Measurements from ENCODE around the gene PCP4L1. TPM values are rescaled to one million over a fixed set of nuclear protein-coding genes. Genes with fewer than 3 reads are reported as not detected.

The PCP4L1 gene
- total and polyA plus RNA-seq, 2 donors (not counting 1 experiment from before 2014, with no cell fraction given): not detected

GRCh38 chr1:161226320-161226711 is 32.2 kb upstream of the PCP4L1 start:
- Histone ChIP-seq H4K20me1 (ENCODE audit: control insufficient read depth, insufficient read depth, low read length, poor library complexity, severe bottlenecking) (no peaks in the 10 kb centered on the region), H3K9me3 (ENCODE audit: control extremely low read depth in 1 of 3, control insufficient read depth in 2 of 3, insufficient read depth in 1 of 3, low read length in 2 of 3) (no peaks in the 10 kb centered on the region), H3K4me1 (ENCODE audit: control insufficient read depth in 2 of 2, insufficient read depth in 2 of 2, low read length in 2 of 2) (peaks cover 22 to 29% of the 10 kb centered on the region in 2 donors), H2AFZ (ENCODE audit: insufficient read depth, low read depth, low read length, poor library complexity, severe bottlenecking) (peak overlapping the region; percentile 87), H3K4me2 (replicated peaks; ENCODE audit: low read depth, low read length, poor library complexity, severe bottlenecking) (peak overlapping the region; percentile 84), H3K27me3 (replicated peaks in 1 of 4; ENCODE audit: control extremely low read depth in 1 of 4, control insufficient read depth in 3 of 4, insufficient read depth in 4 of 4, low read length in 3 of 4) (peaks cover 0 to 26% (median 24%) of the 10 kb centered on the region in 4 experiments), H3K79me2 (ENCODE audit: control insufficient read depth, insufficient read depth, low read length) (peaks cover 7% of the 10 kb centered on the region), H3K36me3 (replicated peaks in 1 of 2; ENCODE audit: control extremely low read depth in 1 of 2, control insufficient read depth in 1 of 2, extremely low read depth in 1 of 2, insufficient read depth in 2 of 2, low read length in 1 of 2) (peaks cover 1 to 18% of the 10 kb centered on the region in 2 experiments), H3K4me3 (ENCODE audit: control extremely low read depth in 1 of 5, extremely low read depth in 1 of 5, insufficient read depth in 1 of 5, low read depth in 2 of 5, low read length in 4 of 5) (peak overlapping the region; percentile 32 to 93 (median 79)), H3K27ac (ENCODE audit: low read length in 2 of 2) (peak overlapping the region in 1 of 2 donors; percentile 5), H3K9ac (ENCODE audit: low read length) (peak overlapping the region; percentile 71)
- POLR2A ChIA-PET: interaction anchor here (0.6 to 2.9 kb wide), 9 partner anchors 25 to 164 kb away, joined by 3 to 21 read pairs (median 6); partner anchors contain the start of genes B4GALT3, NDUFS2, PPOX and SDHC
- peak overlapping the region; percentile 99 for H3K4me3 Mint-ChIP-seq
- no peak overlapping the region for H3K27ac Mint-ChIP-seq
- no peak for TF ChIP-seq EZH2 (IDR thresholded peaks at IDR 0.05; ENCODE audit: borderline replicate concordance, insufficient read depth, low read depth, low read length, poor library complexity, severe bottlenecking)
- no peak for TF ChIP-seq CTCF (IDR thresholded peaks at IDR 0.05)
- H3K9me3 Mint-ChIP-seq (ENCODE audit: insufficient read depth): no peaks in the 10 kb centered on the region
- peaks cover 24% of the 10 kb centered on the region for H3K27me3 Mint-ChIP-seq
- CTCF ChIA-PET: interaction anchor here (0.7 to 10.0 kb wide), 29 partner anchors 9 to 488 kb away, joined by 3 to 104 read pairs (median 7); partner anchors contain the start of genes ARHGAP30, CFAP126, FCER1G and NDUFS2
- intact Hi-C loops (cut with micrococcal nuclease): loop anchor here (2.0 to 5.0 kb wide), 5 partner anchors 34 to 514 kb away; partner anchors contain the start of gene SDHC
- ATAC-seq (ENCODE audit: low read depth) (no peak), DNase-seq (peak; percentile 30)
- 12% methylated on average over 13 of the region's 15 CpGs for WGBS (ENCODE audit: insufficient coverage)
- peaks cover 31% of the 10 kb centered on the region for H3K4me1 Mint-ChIP-seq

DNA sequence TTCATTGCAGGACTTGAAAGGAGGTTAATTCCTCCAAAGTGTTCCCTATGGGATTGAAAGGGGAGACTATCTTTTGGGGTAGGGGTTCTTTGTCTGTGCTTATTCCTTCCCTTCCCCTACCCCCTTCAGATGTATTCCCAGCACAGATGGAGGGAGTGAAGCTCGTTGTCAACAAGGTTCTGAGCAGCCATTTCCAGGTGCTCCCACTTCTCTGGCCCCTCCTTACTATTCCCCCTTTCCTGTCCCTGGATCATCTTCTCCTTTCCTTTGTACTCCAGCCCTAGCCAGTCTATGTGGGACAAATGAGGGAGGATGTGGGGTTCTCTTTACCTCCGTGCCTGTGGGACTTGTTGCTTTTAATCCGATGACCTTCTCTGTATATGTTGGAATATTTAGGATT is 31.8 kb upstream of the PCP4L1 start:
- Histone ChIP-seq H3K4me1 (ENCODE audit: control insufficient read depth in 2 of 2, insufficient read depth in 2 of 2, low read length in 2 of 2) (peaks cover 22 to 29% of the 10 kb centered on the region in 2 donors), H3K4me2 (replicated peaks; ENCODE audit: low read depth, low read length, poor library complexity, severe bottlenecking) (peak overlapping the region; percentile 84), H3K79me2 (ENCODE audit: control insufficient read depth, insufficient read depth, low read length) (peaks cover 7% of the 10 kb centered on the region), H3K27me3 (replicated peaks in 1 of 4; ENCODE audit: control extremely low read depth in 1 of 4, control insufficient read depth in 3 of 4, insufficient read depth in 4 of 4, low read length in 3 of 4) (peaks cover 0 to 24% (median 23%) of the 10 kb centered on the region in 4 experiments), H3K4me3 (ENCODE audit: control extremely low read depth in 1 of 5, extremely low read depth in 1 of 5, insufficient read depth in 1 of 5, low read depth in 2 of 5, low read length in 4 of 5) (peak overlapping the region in 4 of 5 experiments; percentile 71 to 93 (median 80)), H3K9me3 (ENCODE audit: control extremely low read depth in 1 of 3, control insufficient read depth in 2 of 3, insufficient read depth in 1 of 3, low read length in 2 of 3) (no peaks in the 10 kb centered on the region), H4K20me1 (ENCODE audit: control insufficient read depth, insufficient read depth, low read length, poor library complexity, severe bottlenecking) (no peaks in the 10 kb centered on the region), H3K27ac (ENCODE audit: low read length in 2 of 2) (no peak overlapping the region), H2AFZ (ENCODE audit: insufficient read depth, low read depth, low read length, poor library complexity, severe bottlenecking) (peak overlapping the region; percentile 87), H3K9ac (ENCODE audit: low read length) (peak overlapping the region; percentile 71), H3K36me3 (replicated peaks in 1 of 2; ENCODE audit: control extremely low read depth in 1 of 2, control insufficient read depth in 1 of 2, extremely low read depth in 1 of 2, insufficient read depth in 2 of 2, low read length in 1 of 2) (peaks cover 1 to 18% of the 10 kb centered on the region in 2 experiments)
- TF ChIP-seq EZH2 (IDR thresholded peaks at IDR 0.05; ENCODE audit: borderline replicate concordance, insufficient read depth, low read depth, low read length, poor library complexity, severe bottlenecking) (no peak), CTCF (IDR thresholded peaks at IDR 0.05) (no peak)
- peaks cover 23% of the 10 kb centered on the region for H3K27me3 Mint-ChIP-seq
- H3K9me3 Mint-ChIP-seq (ENCODE audit: insufficient read depth): no peaks in the 10 kb centered on the region
- ATAC-seq (ENCODE audit: low read depth): no peak
- H3K27ac Mint-ChIP-seq: no peak overlapping the region
- 86% methylated on average over 2 of the region's 3 CpGs for whole genome bisulfite sequencing (ENCODE audit: insufficient coverage)
- intact Hi-C loops (cut with micrococcal nuclease): loop anchor here (1.0 to 5.0 kb wide), 7 partner anchors 34 to 514 kb away; partner anchors contain the start of genes CFAP126 and SDHC
- no peak for DNase-seq
- peaks cover 31% of the 10 kb centered on the region for H3K4me1 Mint-ChIP-seq
- ChIA-PET POLR2A (interaction anchor here (1.4 to 2.9 kb wide), 2 partner anchors 25 to 87 kb away, joined by 6 to 21 read pairs; partner anchors contain the start of genes NDUFS2 and SDHC), CTCF (interaction anchor here (0.7 to 10.0 kb wide), 21 partner anchors 9 to 179 kb away, joined by 3 to 104 read pairs (median 9); partner anchors contain the start of genes CFAP126, FCER1G, NDUFS2 and NR1I3)
- H3K4me3 Mint-ChIP-seq: peak overlapping the region; percentile 99

All from B cell (primary cell).